KOPT-K1 (cell line): Measurements from ENCODE around the gene DHRS4L2.
A peak's percentile ranks its signal among the peaks of the same experiment; 100 is the strongest.
"Not testable (repeated sequence)": the region's sequence is repeated elsewhere in the genome, so short reads cannot be mapped to it uniquely, and the experiment has no call there.

Experiments
- H3K27ac ChIP-seq: fragments of 200-600 bp; sonication (generic); 2 replicates; pipeline ENCODE4 v1.5.1; 2016; ENCODE audit warnings: antibody characterized with exemption, mild to moderate bottlenecking, low read depth, low read length; ENCODE audit not compliant: poor library complexity, severe bottlenecking
- H3K36me3 ChIP-seq: fragments of 200-600 bp; sonication (generic); 2 replicates; pipeline ENCODE4 v1.5.1; 2017; ENCODE audit warnings: antibody characterized with exemption, mild to moderate bottlenecking, low read length, moderate library complexity; ENCODE audit not compliant: insufficient read depth
- H3K9me3 ChIP-seq: fragments of 200-600 bp; sonication (generic); 2 replicates; pipeline ENCODE4 v1.5.1; 2017; ENCODE audit warnings: antibody characterized with exemption, low read length, mild to moderate bottlenecking; ENCODE audit not compliant: insufficient read depth, poor library complexity, severe bottlenecking

DHRS4L2 gene

DNA sequence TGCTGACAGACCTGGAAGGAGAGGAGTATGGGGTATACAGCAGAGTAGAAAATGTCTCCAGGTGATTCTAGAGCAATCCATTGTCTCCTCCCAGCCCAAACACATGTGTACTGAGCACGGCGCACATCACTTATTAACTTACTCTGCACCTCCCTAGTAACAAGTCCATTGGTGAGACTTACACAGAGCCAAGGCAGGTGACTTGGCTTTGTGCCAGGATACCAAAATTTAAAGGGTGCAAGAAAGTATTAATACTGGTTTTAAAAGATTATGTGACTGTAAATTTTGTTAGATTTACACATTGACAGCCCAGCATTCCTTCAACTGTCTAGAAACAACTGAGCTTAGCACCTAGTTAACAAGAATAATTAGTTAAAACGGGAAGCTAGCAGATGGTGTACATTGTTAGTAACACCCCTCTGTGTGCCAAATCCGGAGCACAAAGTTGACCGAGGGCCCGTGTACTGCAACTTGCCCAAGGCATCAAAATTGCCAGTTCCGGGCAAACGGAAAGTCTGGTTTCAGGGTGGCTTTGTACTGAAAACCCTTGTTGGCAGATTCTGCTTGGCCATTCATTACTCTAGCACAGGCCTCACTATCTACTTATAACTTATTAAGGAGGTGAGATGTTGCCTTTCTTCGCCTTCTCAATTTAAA is 30.7 kb upstream of the DHRS4L2 start:
- not testable (repeated sequence) for H3K9me3 ChIP-seq, H3K36me3 ChIP-seq, H3K27ac ChIP-seq

DNA sequence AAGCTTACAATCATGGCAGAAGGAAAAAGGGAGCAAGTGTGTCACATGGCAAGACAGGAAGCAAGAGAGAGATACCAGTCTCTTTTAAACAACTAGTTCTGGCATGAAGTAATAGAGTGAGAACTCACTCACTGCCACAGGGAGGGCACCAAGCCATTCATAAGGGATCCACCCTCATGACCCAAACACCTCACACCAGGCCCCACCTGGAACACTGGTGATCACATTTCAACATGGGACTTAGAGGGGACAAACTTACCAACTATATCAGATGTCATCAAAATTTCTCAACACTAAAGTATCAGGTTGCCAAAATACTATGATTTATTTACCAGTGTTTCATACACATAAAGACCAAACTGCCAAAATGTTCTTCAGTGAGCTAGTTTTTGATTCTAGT is 27.8 kb upstream of the DHRS4L2 start:
- H3K9me3 ChIP-seq, H3K36me3 ChIP-seq, H3K27ac ChIP-seq: not testable (repeated sequence)

DNA sequence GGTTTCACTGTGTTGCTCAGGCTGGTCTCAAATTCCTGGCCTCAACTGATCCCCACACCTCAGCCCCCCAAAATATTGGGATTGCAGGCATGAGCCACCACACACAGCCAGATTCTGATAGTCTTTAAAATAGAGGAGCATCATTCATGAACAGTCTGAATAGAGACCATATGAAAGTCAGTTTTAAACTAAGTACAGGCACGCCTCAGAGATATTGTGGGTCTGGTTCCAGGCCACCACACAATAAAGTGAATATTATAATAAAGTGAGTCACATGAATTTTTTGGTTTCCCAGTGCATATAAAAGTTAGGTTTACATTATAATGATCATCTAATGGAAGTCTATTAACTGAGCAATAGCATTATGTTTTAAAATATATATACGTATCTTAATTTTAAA is 27.0 kb upstream of the DHRS4L2 start:
- not testable (repeated sequence) for H3K36me3 ChIP-seq, H3K9me3 ChIP-seq, H3K27ac ChIP-seq

DNA sequence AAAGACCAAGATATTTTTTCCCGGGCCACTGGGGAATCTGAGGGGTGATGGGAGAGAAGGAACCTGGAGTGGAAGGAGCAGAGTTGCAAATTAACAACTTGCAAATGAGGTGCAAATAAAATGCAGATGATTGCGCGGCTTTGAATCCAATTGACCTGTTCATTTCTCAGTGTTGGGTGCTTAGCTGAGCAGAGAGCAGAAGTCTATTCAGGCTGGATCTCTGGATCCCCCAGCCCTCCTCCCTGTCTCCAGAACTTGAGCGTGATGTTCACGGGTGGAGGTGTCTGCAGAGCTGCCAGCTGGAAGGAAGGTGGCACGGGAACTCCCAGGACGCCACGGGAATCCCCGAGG is 19.6 kb upstream of the DHRS4L2 start:
- H3K9me3 ChIP-seq, H3K36me3 ChIP-seq, H3K27ac ChIP-seq: not testable (repeated sequence)

DNA sequence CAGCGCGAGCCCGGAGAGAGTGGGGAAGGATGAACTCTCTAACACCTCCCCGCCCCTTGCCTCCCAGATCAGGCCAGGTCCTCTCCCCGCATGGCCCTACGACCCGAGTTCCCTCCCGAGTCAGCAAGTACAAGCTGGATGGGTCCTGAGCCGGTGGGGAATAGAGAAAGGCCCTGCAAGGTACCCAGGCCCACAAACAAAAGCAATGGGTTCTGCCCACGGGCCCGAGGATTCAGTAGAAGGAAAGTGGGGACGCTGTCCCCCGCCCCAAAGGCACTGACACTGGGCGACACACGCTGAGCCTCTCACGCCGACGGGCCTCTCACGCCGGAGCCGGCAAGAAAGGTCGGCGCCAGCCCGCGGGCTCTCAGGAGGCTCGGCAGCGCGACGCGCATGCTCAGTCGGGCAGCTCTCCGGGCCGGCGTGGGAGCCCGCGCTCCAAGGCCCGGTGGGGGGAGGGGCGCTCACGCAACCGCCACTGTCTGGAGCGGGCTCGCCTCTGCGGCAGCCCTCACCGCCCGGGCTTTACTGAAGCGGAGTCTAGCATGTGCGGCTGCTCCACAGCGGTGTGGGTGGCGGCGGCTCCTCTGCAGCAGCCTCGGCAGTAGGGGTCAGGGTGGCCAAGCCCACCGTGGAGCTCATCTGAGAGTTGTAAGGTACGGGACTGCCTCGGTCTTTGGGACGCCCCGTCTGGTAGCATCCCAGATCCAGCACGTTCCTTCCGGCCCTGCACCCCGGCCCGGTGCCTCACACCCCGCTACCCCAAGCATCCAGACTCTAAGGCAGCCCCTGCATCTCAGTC is 19.0 kb upstream of the DHRS4L2 start:
- H3K36me3 ChIP-seq, H3K9me3 ChIP-seq, H3K27ac ChIP-seq: not testable (repeated sequence)

DNA sequence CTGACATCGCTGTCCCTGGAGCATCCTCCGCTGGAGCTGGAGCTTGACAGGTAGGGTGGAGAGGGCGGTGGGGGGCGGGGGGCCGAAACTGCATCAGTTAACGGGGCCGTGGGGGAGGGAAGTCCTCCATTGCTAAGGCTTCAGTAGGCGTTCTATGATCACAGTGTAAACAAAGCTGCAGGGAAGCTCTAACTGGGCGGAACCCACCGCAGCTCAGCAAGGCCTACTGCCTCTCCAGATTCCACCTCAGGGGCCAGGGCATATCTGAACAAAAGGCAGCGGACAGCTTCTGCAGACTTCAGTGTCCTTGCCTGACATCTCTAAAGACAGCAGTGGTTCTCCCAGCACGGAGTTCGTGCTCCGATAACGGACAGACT is 18.5 kb upstream of the DHRS4L2 start:
- H3K9me3 ChIP-seq, H3K27ac ChIP-seq, H3K36me3 ChIP-seq: not testable (repeated sequence)

DNA sequence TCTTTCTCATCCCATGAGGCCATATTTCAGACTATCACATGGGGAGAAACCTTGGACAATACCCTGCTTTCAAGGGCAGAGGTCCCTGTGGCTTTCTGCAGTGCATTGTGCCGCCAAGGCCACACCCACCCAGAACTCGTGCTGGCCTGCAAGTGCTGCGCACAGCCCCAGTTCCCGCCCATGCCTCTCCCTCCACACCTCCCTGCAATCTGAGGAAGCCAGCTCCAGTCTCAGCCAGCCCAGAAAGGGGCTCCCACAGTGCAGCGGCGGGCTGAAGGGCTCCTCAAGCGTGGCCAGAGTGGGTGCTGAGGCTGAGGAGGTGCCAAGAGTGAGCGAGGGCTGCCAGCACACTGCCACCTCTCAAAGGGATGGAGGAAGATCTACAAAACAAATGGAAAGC is 15.6 kb upstream of the DHRS4L2 start:
- H3K36me3 ChIP-seq, H3K27ac ChIP-seq, H3K9me3 ChIP-seq: not testable (repeated sequence)

DNA sequence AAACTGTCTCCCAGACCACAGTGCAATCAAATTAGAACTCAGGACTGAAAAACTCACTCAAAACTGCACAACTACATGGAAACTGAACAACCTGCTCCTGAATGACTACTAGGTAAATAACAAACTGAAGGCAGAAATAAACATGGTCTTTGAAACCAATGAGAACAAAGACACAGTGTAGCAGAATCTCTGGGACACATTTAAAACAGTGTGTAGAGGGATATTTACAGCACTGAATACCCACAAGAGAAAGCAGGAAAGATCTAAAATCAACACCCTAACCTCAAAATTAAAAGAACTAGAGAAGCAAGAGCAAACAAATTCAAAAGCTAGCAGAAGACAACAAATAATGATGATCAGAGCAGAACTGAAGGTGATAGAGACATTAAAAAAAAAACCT is 14.7 kb upstream of the DHRS4L2 start:
- not testable (repeated sequence) for H3K36me3 ChIP-seq, H3K9me3 ChIP-seq, H3K27ac ChIP-seq

DNA sequence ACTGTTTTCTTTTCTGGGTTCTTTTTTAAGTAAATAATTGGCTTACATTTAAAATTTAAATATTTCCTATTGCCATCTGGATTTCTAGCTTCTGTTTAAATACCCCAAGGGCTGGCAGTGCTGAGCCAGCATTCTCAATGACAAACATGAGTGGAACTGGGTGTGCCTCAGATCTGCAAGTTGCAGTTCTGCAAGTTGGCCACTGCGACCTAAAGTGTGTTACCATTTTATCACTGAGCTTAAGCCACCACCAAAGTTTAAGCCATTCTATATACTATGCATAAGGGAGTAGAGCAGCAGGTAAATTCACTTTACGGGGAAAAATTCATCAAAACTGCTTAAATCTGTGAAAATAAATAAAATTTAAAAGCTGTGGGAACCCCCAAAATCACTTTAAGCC is 11.5 kb upstream of the DHRS4L2 start:
- H3K27ac ChIP-seq, H3K36me3 ChIP-seq, H3K9me3 ChIP-seq: not testable (repeated sequence)

DNA sequence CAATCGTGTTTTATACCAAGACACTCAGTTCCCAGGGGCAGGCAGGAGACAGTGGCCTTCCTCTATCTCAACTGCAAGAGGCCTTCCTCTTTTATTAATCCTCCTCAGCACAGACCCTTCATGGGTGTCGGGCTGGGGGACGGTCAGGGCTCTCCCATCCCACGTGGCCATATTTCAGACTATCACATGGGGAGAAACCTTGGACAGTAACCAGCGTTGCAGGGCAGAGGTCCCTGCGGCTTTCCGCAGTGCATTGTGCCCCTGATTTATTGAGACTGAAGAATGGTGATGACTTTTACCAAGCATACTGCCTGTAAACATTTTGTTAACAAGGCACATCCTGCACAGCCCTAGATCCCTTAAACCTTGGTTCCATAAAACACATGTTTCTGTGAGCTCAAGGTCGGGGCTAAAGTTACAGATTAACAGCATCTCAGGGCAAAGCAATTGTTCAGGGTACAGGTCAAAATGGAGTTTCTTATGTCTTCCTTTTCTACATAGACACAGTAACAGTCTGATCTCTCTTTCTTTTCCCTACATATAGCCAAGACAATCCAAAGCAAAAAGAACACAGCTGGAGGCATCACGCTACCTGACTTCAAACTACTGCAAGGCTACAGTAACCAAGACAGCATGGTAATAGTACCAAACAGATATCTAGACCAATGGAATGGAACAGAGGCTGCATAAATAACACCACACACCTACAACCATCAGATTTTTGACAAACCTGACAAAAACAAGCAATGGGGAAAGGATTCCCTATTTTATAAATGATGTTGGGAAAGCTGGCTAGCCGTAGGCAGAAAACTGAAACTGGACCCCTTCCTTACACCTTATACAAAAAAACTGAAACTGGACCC is 6.5 kb upstream of the DHRS4L2 start:
- H3K9me3 ChIP-seq, H3K27ac ChIP-seq: not testable (repeated sequence)
- H3K36me3 ChIP-seq: peaks cover 16% of the 10 kb centered on the region

DNA sequence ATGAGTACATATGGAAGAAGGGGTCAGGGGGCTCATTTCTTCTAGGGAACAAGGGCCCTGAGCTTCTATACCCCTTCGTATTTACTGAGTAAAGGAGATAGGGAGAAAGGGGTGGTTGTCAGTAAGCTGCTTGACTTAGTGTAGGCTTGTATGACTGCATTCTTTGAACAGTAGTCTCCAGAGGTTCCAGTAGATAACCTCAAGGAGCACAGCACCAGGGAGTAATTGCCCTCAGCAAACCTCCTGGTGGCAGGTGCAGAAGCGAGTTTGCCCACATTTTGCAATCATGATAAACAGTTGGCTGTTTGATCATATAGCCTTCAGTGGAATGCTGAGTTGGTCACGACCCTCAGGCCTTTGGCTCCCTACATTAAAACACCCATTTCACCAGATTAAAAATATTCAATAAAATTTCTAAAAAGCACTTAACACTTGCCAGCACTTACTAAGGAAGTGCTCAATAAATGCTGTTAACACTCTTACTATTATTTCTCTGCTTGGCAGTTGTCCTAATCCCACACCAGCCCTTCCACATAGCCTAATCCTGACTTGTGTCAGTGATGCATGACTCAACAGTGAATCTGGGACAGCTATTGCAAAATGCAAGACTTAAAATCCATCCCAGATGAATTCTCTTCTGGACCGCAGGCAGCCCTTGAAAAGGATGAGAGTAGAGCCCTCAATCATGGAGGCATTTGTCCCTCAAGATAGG is 3.7 kb upstream of the DHRS4L2 start:
- Histone ChIP-seq H3K27ac (peak overlapping the region; percentile 88), H3K9me3 (peaks cover 8% of the 10 kb centered on the region), H3K36me3 (peaks cover 16% of the 10 kb centered on the region)

DNA sequence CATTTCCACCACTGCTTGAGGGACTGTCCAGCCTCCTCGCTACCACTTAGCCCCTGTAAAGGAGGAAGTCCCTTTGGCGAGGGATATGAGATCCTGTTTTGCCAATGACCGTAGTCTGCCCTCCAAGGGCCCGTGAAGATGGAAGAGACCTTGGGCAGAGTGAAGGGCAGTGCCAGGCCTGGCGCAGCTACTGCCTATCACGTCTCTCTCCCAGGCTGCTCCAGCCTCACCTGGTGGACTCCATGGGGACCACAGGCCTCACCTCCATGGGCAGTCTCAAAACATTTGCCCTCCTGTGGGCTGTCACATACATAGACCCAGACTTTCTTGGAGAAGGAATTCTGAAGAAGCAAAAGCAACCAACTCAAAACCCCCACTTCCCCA is 514 bp upstream of the DHRS4L2 start:
- H3K36me3 ChIP-seq: peaks cover 24% of the 10 kb centered on the region
- peak overlapping the region; percentile 88 for H3K27ac ChIP-seq
- H3K9me3 ChIP-seq: not testable (repeated sequence)

DNA sequence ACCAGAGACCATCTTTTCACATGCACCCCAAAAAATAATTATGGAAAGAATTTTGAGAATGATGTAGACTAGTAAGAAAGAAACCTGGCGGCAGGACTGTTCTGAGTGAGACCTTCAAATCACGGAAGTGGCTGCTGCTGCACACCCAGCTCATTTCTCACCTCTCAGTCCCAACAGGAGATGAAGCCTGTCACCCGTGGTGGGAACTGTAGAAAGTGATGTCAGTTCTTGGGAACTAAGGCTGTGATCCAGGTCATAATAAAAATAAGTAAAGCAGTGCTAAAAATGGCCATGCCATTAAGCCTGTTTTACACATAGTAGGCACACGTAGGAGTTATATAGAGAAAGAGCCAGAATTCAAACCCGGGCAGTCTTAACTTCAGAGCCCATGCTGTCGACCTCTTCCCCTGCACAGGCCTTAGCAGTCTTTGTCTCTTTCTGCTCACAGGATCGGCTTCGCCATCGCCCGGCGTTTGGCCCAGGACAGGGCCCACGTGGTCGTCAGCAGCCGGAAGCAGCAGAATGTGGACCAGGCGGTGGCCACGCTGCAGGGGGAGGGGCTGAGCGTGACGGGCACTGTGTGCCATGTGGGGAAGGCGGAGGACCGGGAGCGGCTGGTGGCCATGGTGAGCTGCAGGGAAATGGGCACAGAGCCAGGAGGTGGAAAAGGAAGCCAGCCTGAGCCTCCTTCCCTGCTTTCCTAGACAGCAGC is 1.2 kb downstream of the DHRS4L2 start:
- peaks cover 18% of the 10 kb centered on the region for H3K36me3 ChIP-seq
- H3K27ac ChIP-seq: peak overlapping the region; percentile 88
- not testable (repeated sequence) for H3K9me3 ChIP-seq

DNA sequence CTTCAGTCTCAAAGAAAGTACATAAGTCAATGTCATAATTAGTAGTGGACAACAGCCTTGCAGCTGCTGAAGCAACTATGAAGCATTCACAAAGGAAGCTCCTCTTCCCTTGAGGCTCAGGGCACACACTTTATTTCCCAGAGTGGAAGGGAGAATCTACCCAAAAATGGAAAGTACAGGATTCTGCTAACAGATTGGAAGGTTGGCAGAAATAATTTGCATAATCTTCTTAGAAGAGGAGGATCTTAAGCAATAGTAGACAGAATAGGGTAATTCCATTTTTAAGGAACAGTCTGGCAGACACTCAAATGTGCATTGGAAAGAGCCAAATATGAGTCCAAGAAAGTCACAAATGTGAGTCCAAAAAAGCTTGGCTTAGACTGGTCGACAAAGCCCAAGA is 2.2 kb downstream of the DHRS4L2 start:
- peaks cover 18% of the 10 kb centered on the region for H3K36me3 ChIP-seq
- not testable (repeated sequence) for H3K9me3 ChIP-seq, H3K27ac ChIP-seq

DNA sequence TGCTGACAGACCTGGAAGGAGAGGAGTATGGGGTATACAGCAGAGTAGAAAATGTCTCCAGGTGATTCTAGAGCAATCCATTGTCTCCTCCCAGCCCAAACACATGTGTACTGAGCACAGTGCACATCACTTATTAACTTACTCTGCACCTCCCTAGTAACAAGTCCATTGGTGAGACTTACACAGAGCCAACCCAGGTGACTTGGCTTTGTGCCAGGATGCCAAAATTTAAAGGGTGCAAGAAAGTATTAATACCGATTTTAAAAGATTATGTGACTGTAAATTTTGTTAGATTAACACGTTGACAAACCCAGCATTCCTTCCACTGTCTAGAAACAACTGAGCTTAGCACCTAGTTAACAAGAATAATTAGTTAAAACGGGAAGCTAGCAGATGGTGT is 4.3 kb downstream of the DHRS4L2 start:
- not testable (repeated sequence) for H3K9me3 ChIP-seq, H3K27ac ChIP-seq
- peaks cover 18% of the 10 kb centered on the region for H3K36me3 ChIP-seq
